NCI-H748 (cell line): Measurements from ENCODE around the gene KLC1.
A peak's percentile ranks its signal among the peaks of the same experiment; 100 is the strongest.

Source experiments
- DNase-seq: peaks from one replicate; lab custom pipeline; 2025; ENCODE audit not compliant: unreplicated experiment; lab: John Stamatoyannopoulos, UW

The KLC1 gene

GRCh38 chr14:103716091-103716801 is 87.2 kb downstream of the KLC1 start:
- peak; percentile 48 for DNase-seq

GRCh38 chr14:103716899-103717411 is 87.9 kb downstream of the KLC1 start:
- no peak for DNase-seq

GRCh38 chr14:103718572-103718971 is 89.6 kb downstream of the KLC1 start:
- DNase-seq: no peak

GRCh38 chr14:103719751-103720150 is 90.7 kb downstream of the KLC1 start:
- DNase-seq: no peak

- DNase-seq: no peak
Measured at GRCh38 chr14:103721334-103722120, 92.5 kb downstream of the KLC1 start.

GRCh38 chr14:103723748-103724081 is 94.7 kb downstream of the KLC1 start:
- no peak for DNase-seq

GRCh38 chr14:103724116-103724515 is 95.1 kb downstream of the KLC1 start:
- no peak for DNase-seq

GRCh38 chr14:103725001-103725682 is 96.1 kb downstream of the KLC1 start:
- no peak for DNase-seq

GRCh38 chr14:103725739-103726395 is 96.9 kb downstream of the KLC1 start:
- no peak for DNase-seq

- DNase-seq: no peak
Measured at GRCh38 chr14:103726474-103726873, 97.5 kb downstream of the KLC1 start.

GRCh38 chr14:103727313-103727980 is 98.4 kb downstream of the KLC1 start:
- DNase-seq: no peak

- no peak for DNase-seq
Measured at GRCh38 chr14:103728141-103728540, 99.1 kb downstream of the KLC1 start.

- DNase-seq: no peak
Measured at GRCh38 chr14:103728721-103729120, 99.7 kb downstream of the KLC1 start.

GRCh38 chr14:103729496-103730448 is 100.8 kb downstream of the KLC1 start:
- DNase-seq: no peak

GRCh38 chr14:103730490-103731035 is 101.6 kb downstream of the KLC1 start:
- no peak for DNase-seq

GRCh38 chr14:103731481-103731880 is 102.5 kb downstream of the KLC1 start:
- no peak for DNase-seq

GRCh38 chr14:103731916-103732867 is 103.2 kb downstream of the KLC1 start:
- DNase-seq: no peak
